ENCODE measurements around the gene TMEM120B.

Gene TMEM120B

DNA sequence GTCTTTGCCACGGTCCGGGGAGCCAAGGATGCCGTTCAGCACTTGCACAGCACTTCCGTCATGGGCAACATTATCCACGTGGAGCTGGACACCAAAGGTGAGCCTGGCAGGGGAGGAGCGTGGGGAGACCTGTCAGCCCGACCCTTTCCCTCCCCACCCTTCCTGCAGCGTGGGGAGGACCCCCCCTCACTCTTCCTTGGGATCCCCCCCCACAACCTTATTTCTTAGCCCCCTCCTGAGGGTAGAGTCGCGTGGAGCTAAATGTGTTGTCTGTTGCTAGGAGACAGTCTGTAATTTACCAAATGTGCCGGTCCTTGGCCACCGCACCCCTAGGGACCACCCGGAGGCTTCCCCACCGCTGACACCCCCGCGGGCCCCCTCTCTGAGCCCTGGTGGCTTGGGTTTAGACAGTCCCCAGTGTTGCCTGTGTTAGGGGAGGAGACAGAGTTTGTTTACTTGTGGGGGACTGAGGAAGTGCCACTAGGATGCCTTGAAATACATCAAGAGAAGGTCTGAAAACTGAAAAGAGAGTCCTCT is 93.5 kb downstream of the TMEM120B start:
- DNase-seq = no peak

DNA sequence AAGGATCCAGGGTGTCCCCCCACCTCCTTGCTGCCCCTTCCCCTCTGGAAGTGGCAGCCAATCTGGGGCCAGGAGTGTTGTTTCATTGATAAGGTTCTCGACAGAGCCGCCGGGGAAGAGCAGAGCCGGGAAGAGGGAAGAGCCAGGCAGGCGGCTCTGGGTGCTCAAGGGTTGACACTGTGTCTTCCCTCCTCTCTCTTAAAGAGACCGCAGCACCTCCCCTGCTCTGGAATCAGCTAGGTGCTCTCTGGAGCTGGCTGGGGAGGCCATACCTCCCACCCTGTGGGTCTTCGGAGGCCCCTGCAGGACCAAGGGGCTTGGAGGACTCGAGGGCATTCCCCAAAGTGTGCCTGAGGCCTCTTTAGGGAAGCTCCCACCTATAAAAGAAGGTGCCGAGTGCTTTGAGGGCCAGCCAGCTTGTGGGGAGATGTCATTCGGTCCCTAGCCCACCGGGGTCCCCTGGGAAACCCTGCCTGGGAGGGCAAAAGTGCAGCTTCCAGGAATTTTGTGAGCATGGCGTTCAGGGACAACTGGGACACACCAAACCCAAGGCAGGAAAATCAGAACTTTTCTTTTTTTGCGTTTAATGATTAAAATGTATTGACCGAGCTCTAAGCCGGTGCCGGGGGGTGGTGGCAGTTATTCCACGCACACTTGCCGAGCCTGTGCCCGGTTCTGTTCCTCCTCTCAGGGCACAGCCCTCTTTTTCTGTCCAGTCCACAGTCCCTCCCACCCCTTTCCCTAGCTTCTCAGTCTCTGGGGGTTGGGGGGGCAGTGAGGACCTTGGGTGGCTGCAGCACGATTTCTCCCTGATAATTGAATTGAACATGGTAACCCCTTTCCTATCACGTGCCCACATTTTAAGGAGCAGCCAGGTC is 94.2 kb downstream of the TMEM120B start:
- no peak for DNase-seq

DNA sequence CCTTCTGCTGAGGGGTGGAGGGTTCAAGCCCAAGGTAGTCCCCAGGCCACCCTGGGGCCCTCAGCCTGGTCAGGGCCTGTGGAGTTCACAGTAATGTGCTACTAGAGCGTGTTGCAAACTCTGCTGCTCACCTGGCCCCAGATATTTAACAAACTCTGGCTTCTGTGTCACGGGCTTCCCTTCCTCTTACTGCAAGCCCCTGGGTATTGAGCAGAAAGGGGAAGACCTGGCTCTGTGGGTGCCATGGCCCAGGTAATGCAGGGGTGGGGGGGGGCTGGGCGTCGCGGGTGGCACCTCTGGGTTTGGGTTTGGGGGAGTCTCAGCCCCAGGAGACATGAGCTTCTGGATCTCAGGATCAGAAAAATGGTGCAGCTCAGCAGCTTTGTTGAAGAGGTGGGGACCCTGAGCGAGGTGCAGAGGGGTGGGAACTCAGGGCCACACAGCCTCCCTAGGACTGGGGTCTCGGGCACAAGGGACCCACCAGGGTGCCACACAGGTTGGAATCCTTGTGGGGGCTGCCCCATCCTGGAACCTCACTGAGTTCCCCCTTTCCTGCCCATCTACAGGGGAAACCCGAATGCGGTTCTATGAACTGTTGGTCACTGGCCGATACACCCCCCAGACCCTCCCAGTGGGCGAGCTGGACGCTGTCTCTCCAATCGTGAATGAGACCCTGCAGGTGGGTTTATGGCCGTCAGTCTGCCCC is 95.2 kb downstream of the TMEM120B start:
- DNase-seq = no peak

DNA sequence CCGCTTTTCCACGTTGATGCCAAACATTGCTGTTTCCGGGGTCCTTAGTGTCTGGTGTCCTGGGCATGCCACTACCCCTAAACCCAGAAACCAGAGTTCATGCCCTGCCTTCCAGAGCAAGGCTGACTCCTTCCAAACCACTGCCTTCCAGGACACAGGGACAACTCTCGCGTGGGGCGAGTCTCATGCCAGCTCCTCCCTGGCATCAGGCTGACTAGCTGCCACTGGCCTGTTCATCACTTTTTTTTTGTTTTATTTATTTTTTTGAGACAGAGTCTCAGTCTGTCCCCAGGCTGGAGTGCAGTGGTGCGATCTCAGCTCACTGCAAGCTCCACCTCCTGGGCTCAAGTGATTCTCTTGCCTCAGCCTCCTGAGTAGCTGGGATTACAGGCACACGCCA is 96.1 kb downstream of the TMEM120B start:
- DNase-seq = no peak

DNA sequence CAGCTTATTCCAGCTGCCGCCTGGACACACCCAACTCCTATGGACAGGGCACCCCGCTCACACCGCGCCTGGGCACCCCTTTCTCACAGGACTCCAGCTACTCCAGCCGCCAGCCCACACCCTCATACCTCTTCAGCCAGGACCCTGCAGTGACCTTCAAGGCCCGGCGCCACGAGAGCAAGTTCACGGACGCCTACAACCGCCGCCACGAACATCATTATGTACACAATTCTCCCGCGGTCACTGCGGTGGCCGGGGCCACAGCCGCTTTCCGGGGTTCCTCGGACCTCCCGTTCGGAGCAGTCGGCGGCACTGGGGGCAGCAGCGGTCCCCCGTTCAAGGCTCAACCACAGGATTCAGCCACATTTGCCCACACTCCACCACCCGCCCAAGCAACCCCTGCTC is 97.2 kb downstream of the TMEM120B start:
- no peak for DNase-seq

DNA sequence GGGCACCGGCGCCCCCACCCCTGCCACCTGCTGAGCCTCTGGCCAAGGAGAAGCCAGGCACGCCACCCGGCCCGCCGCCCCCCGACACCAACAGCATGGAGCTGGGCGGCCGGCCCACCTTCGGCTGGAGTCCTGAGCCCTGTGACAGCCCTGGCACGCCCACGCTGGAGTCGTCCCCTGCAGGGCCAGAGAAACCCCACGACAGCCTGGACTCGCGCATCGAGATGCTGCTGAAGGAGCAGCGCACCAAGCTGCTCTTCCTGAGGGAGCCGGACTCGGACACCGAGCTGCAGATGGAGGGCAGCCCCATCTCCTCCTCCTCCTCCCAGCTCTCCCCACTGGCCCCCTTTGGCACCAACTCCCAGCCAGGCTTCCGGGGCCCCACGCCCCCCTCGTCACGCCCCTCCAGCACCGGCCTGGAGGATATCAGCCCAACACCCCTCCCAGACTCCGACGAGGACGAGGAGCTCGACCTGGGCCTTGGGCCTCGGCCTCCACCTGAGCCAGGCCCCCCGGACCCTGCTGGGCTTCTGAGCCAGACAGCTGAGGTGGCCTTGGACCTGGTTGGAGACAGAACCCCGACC is 97.8 kb downstream of the TMEM120B start:
- DNase-seq = no peak

DNA sequence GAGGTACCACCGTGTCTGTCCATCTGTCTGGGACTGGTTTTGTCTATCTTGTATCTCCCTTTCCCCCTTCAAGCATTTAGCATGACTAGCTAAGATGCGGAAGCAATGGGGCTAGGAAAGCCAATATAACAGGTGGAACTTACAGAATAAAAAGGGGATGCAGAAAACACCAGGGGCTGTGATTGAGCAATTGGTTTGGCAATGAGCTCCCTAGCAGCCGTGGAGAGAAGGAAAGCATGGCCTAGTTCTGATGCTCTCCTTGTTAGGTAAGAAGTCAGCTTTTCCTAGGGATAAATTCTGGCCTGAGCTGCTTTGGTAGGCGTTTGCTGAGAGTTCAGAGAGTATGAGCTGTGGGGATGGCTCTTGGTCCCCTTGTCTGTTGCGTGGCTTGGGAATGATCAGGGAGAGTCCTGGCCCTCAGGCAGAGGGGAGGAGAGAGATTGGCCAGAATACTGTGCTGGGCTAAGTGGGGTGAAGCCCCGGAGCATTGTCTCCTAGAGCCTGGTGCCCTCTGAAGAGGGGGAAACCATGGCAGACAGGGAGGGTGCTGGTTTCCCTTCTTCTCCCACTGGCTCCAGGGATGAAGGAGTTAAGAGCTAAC is 98.4 kb downstream of the TMEM120B start:
- DNase-seq = no peak

DNA sequence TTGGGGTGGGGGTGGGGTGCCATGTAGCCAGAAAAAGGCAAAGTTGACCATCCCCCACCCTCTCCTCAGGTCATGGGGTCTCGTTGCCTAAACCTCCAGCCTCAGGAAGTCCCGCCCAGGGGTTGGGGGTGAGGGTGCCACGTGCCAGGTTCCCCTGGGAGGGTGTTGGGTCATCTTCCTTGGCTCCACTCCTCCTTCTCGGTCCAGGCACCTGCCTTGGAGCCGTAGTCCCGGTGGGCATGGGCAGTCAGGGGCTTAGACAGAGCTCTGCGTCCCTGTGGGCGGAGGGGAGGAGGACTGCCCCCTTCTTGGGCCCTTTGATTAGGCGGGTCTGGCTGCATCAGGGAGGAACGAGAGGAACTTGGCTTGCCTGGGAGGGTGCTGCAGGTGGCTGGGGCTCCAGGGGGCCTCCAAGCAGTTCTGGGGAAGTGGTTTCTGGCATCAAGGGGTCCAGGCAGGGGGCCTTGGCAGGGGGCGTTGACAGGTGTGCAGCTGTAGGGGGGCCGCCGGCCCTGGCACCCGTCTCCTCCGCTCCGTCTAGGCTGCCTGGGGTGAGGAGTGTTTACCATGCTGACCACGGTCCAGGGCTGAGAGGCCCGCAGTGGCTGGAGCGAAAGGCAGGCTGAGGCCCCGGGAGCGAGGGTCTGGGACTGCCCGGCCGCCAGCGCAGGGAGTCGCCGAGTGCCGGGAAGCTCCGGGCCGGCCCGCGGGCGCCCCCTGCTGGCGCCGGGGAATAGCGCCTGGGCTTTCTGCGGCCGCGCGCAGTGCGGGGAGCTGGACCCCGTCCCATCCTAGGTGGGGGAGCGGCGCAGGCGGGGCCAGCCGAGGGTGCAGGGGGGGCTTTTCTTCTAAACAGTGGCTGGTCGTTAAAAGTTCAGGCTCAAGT is 99.1 kb downstream of the TMEM120B start:
- no peak for DNase-seq

DNA sequence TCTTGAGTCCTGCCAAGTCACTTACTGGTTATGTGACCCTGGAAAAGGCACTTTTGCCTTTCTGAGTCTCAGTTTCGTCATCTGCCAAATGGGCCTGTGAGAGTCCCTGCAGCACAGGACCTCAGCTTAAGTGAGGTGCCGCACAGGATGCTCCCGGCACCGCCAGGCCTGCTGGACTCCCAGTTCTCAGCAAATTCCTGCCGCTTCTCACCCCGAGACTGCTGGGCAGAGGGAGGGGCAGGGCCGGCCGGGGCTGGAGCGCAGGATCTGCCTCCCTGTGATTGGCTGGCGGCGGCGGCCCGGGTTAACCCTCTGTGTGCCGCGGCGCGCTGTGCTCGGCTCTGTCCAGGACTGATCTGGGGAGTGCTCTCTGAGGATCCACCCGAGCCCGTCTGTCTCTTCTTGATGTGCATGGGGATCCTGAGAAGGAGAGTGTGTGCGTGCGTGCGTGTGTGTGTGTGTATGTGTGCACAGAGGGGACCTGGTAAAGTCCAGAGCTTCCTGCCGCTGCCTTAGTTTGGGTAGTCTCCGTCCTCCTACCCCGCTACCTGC is 99.8 kb downstream of the TMEM120B start:
- DNase-seq = no peak

DNA sequence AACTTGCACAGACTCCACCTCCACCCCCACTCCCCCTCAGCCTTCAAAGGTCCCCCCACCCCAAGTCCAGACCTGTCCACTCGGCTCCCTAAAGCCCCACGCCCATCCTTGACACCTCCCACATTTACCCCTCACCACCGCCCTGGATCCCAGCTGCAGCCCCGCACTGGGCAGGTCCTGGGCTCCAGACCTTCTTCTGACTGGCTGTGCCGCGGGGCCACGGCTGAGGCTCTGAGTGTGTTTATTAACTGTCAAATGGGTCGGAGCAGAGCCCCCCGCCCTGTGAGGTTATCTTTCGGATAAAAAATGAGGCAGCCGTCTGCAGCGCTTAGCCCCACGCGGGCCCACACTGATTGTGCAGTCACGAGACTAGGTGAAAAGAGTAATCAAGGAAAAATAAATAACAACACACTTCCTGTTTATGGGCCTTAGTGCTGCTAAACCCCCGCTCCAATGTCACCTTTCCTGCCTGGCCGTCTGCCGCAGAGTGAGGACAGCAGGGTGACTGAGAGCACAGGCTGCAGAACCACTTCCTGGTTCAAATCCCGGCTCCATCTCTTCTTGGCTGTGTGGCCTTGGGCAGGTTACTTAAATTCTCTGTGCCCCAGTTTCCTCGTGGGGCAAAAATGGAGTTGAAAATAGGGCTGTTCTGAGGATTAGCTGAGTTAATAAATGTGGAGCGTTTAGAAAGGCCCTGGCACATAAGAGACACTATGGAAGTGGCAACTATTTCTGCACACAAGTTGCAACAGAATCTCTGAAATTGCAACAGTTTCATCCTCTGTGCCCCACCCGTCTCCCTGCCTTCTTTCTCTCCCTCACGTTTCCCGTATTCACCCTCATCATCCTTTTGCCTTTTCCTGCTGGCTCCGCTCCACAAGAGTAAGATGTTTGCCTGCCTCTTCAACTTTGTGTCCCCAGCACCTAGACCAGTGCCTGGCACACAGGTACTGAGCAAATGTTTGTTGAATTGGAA is 100.7 kb downstream of the TMEM120B start:
- DNase-seq = no peak

DNA sequence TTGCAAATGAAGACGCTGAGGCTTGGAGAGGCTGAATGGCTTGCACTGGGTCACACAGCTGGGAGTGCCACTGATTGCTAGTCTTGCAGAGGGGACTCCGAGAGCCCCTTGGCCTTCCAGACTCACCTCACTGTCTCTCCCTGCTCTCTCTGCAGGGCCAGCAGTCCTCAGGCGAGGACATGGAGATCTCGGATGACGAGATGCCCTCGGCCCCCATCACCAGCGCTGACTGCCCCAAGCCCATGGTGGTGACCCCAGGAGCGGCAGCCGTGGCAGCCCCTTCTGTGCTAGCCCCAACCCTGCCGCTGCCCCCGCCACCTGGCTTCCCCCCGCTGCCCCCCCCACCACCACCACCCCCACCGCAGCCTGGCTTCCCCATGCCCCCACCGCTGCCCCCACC is 101.4 kb downstream of the TMEM120B start:
- DNase-seq = no peak

DNA sequence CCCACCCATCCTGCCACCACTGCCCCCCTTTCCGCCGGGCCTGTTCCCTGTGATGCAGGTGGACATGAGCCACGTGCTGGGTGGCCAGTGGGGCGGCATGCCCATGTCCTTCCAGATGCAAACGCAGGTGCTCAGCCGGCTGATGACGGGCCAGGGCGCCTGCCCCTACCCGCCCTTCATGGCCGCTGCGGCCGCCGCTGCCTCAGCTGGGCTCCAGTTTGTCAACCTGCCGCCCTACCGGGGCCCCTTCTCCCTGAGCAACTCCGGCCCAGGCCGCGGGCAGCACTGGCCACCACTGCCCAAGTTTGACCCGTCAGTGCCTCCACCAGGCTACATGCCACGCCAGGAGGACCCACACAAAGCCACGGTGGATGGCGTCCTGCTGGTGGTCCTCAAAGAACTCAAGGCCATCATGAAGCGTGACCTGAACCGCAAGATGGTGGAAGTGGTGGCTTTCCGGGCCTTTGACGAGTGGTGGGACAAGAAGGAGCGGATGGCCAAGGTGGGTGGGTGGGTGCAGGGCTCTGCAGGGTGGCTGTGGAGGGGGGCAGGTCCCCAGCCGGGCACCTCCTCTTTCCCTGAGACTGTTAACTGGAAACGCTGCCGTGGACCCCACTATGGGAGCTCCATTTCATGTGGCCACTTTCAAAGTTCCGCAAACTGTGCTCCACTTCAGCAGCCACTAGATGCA is 102.0 kb downstream of the TMEM120B start:
- DNase-seq = no peak

DNA sequence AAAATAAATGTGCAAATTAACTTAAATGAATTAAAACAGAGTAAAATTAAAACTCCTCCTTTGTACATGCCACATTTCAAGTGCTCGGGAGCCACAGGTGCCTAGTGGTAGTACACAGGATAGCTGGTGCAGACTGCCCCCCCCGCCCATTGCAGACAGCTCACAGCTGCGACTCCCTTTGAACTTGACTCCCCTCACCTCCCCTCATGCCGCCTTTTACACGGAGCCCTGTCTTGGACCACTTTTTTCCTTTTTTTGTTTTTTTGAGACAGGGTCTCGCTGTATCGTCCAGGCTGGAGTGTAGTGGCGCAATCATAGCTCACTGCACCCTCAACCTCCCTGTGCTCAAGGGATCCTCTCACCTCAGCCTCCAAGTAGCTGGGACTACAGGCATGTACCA is 102.7 kb downstream of the TMEM120B start:
- DNase-seq = no peak

DNA sequence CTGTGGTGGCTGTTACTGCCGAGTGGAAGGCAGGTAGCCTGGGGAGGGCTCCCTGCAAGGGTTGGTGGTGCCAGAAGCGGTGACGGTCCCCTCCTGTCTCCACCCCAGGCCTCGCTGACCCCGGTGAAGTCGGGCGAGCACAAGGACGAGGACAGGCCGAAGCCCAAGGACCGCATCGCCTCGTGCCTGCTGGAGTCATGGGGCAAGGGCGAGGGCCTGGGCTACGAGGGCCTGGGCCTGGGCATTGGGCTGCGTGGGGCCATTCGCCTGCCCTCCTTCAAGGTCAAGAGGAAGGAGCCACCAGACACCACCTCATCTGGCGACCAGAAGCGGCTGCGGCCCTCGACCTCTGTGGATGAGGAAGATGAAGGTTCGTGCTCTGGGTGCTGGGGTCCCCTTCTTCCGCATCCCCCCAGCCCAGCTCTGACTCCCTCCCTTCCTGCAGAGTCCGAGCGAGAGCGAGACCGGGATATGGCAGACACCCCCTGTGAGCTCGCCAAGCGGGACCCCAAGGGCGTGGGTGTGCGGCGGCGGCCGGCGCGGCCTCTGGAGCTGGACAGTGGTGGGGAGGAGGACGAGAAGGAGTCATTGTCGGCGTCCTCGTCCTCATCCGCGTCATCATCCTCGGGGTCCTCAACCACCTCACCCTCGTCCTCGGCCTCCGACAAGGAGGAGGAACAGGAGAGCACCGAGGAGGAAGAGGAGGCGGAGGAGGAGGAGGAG is 104.5 kb downstream of the TMEM120B start:
- DNase-seq = no peak

DNA sequence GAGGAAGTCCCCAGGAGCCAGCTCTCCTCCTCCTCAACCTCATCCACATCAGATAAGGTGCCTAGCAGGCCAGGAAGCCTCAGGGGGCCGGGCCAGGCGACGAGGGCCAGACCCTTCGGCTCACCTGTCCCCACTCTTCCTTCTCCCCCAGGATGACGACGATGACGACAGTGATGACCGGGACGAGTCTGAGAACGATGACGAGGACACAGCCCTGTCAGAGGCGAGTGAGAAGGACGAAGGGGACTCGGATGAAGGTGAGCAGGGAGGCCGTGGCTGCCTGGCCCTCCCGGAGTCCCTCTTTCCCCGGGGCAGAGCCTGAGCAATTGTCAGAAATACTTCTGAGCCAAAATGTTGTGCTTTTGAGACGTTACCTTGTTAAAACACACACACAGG is 105.1 kb downstream of the TMEM120B start:
- no peak for DNase-seq

DNA sequence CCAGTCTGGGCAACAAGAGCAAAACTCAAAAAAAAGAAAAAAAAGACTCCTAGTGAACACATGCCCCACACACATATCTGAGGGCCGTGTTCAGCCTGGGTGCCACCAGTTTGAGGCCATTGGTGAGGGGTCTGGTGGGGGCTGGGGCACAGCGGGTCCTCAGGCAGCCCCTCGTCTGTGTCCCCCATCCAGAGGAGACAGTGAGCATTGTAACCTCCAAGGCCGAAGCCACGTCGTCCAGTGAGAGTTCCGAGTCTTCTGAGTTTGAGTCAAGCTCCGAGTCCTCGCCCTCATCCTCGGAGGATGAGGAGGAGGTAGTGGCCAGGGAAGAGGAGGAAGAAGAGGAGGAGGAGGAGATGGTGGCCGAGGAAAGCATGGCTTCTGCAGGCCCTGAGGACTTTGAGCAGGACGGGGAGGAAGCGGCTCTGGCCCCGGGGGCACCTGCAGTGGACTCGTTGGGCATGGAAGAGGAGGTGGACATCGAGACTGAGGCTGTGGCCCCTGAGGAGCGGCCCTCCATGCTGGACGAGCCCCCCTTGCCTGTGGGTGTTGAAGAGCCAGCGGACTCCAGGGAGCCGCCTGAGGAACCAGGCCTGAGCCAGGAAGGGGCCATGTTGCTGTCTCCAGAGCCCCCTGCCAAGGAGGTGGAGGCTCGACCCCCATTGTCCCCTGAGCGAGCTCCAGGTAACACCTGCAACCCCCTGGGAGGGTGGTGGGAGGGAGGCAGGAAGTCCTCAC is 106.8 kb downstream of the TMEM120B start:
- no peak for DNase-seq

DNA sequence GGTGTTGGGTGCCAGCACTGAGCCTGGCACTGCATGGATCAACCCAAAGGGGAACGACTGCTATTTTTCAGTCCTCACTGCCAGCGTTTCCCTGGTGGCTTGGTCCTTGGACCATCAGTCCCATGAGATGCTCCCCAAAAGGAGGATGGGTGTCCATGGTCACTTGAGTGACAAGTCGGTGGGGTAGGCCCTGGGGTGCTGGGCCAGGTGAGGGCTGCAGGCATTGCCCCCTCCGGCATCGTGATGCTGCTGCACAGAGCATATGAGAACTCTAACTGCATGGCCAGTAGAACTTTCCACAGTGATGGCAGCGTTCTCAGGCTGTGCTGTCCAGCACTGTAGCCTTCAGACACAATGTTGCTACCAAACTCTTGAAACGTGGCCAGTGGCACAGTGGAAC is 107.5 kb downstream of the TMEM120B start:
- DNase-seq = no peak

DNA sequence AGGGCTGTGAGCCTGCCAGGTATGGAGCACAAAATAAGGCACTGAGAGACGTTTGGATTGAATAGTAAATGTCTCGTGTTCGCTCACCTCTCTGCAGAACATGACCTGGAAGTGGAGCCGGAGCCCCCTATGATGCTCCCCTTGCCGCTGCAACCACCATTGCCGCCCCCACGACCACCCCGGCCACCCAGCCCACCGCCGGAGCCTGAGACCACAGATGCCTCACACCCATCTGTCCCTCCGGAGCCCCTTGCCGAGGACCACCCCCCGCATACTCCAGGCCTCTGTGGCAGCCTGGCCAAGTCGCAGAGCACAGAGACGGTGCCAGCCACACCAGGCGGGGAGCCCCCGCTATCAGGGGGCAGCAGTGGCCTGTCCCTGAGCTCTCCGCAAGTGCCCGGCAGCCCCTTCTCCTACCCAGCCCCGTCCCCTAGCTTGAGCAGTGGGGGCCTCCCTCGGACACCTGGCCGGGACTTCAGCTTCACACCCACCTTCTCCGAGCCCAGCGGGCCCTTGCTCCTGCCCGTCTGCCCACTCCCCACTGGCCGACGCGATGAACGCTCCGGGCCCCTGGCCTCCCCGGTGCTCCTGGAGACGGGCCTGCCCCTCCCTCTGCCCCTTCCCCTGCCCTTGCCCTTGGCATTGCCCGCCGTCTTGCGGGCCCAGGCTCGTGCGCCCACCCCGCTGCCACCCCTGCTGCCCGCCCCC is 110.0 kb downstream of the TMEM120B start:
- no peak for DNase-seq
